HG02678 (cell line): ENCODE data around the gene ELF1.
A peak's percentile ranks its signal among the peaks of the same experiment; 100 is the strongest.
"Not testable (repeated sequence)": the region's sequence is repeated elsewhere in the genome, so short reads cannot be mapped to it uniquely, and the experiment has no call there.

Source experiments
- ATAC-seq: cut with Tn5 transposase; IDR thresholded peaks from one replicate; pipeline ENCODE4 v1.9.1; 2021; ENCODE audit warnings: mild to moderate bottlenecking, moderate library complexity; ENCODE audit not compliant: unreplicated experiment

The ELF1 gene

DNA sequence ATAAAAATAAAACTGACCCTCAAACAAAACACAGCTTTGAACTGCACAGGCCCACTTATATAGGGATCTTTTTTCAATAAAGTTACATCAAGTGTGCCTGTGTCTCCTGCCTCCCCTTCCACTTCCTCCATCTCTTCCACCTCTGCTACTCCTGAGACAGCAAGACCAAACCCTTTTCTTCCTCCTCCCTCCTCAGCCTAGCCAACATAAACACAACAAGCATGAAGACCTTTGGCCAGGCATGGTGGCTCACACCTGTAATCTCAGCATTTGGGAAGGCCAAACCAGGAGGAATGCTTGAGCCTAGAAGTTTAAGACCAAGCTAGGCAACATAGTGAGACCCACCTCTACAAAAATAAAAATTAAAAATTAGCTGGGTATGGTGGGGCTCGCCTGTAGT, 72.6 kb downstream of the ELF1 start:
- no peak for ATAC-seq

DNA sequence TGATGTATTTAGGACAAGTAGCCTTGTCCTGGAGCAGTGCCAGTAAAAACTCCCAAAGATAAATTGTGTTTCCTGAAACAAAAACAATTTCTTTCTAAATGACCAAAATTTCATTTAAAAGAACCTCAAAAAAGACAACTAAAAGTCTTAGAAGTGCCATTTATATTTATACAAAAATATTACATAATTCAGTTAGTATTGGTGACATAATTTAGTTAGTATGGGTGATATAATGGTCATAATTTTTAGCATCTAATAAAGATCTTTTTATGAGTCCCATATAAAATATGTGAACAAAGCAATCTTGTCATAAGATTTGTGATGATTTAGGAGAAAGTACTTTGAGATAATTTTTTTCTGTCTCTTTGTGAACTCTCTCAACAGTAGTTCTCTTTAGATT, 76.0 kb downstream of the ELF1 start:
- ATAC-seq, result no peak

- no peak for ATAC-seq
Measured at GRCh38 chr13:40941581-40941980, 77.5 kb downstream of the ELF1 start.

GRCh38 chr13:40940841-40941240, 78.3 kb downstream of the ELF1 start:
- no peak for ATAC-seq

DNA sequence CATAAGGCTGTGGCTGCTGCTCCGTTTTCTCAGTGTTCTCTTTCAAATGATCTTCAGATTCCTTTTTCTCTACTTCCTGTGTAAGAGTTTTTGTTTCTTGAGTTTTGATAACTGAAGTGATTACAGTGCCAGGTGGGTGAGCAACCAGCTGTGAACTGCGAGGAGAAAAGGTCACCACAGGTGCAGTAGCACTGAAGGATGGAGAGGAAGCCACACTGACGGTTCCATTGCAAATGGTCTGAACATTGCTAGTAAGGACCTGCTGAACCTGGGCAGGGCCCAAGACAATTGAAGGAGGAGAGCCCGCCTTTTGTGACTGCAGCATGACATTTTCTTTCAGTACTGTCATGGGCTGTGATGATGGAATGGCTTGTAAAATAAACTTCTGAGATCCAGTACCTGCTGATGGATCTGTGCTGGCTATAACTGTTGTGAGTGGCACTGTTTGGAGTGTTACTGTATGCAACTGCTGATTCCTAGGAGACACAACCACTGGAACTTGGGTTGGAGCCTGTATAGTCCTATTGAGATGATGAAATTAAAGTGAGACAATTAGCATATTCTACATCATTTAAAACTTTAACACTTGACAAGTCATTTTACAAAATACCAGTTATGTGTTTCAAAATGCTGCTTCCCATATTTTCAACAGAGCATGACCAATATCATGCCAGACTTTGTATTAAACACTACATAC, 85.5 kb downstream of the ELF1 start:
- ATAC-seq, result peak; percentile 82

- ATAC-seq, result no peak
Measured at GRCh38 chr13:40932252-40932651, 86.9 kb downstream of the ELF1 start.

DNA sequence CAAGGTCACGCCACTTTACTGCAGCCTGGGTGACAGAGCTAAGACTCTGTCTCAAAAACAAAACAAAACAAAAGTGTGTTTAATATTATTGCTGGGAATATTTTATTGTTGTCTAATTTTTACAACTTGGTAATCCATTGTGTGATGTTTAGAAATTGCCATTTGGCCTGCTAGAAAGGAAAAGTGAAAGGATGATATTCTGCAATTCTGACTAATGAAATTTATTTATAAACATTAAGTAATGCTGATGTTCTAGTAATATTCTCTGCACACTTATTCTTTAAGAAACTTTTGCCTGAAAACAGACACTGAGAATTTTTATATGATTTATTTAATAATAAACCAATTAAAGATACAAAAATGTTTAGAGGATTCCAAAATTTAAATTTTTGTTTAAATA, 87.4 kb downstream of the ELF1 start:
- ATAC-seq, result no peak

DNA sequence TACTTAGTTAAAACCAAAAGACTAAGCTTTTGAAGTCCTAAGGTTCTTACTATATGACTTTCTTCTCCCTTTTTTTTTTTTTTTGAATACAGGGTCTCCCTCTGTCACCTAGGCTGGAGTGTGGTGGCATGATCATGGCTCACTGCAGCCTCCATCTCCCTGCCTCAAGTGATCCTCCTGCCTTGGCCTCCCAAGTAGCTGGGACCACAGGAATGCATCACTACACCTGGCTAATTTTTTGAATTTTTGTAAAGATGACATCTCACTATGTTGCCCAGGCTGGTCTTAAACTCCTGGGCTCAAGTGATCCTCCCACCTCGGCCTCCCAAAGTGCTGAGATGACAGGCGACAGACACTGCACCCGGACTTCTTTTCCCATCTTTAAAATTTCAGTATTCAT, 89.2 kb downstream of the ELF1 start:
- ATAC-seq, result not testable (repeated sequence)

DNA sequence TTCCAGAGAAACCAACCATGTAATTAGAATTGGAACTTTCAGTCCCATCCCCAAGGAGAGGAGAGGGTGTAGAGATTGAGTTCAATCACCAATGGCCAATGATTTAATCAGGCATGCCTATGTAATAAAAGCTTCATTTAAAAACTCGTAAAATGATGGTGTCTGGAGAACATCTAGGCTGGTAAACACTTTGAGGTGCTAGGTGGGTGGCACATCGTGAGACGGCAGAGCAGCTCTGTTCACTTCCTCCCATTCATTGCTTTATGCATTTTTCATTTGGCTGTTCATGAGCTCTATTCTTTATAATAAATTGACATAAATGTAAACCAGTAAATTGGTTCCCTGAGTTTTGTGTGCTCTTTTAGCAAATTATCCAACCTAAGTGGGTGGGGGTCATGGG, 90.1 kb downstream of the ELF1 start:
- ATAC-seq, result no peak

DNA sequence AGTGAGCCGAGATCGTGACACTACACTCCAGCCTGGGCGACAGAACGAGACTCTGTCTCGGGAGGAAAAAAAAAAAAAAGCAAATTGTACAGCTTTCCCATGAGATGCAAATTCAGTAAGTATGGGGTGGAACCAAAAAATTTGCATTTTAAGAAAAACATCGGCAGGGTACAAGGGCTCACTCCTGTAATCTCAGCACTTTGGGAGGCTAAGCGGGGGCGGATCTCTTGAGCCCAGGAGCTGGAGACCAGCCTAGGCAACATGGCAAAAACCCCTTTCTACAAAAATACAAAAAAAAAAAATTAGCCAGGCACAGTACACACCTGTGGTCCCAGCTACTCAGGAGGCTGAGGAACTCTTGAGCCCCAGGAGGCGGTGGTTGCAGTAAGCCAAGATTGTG, 91.2 kb downstream of the ELF1 start:
- ATAC-seq, result no peak

DNA sequence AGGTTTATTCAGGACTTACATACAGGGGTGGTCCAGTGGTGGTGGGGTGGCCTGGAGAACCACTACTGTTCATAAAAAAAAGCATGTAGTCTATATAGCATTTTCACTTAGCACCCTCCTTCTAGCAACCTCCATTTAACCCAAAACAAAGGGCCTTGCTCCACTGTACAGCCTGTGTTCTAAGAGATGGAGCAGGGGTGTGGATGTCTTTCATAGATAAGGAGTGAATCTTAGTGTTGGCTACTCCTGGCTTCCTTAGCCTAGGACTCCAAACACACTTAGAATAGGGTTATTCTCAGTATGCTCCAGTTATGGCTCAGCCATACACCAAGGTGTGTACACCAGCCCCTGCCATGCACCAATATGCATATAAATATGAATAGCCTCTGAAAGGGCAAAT, 95.2 kb downstream of the ELF1 start:
- ATAC-seq, result no peak

GRCh38 chr13:40922437-40923040, 96.6 kb downstream of the ELF1 start:
- ATAC-seq, result no peak

GRCh38 chr13:40920826-40921225, 98.3 kb downstream of the ELF1 start:
- ATAC-seq, result no peak

- ATAC-seq, result not testable (repeated sequence)
Measured at GRCh38 chr13:40919901-40920300, 99.2 kb downstream of the ELF1 start.

- ATAC-seq, result no peak
Measured at GRCh38 chr13:40916207-40916998, 102.7 kb downstream of the ELF1 start.

GRCh38 chr13:40914863-40915262, 104.3 kb downstream of the ELF1 start:
- not testable (repeated sequence) for ATAC-seq

GRCh38 chr13:40911341-40911740, 107.8 kb downstream of the ELF1 start:
- ATAC-seq, result no peak

DNA sequence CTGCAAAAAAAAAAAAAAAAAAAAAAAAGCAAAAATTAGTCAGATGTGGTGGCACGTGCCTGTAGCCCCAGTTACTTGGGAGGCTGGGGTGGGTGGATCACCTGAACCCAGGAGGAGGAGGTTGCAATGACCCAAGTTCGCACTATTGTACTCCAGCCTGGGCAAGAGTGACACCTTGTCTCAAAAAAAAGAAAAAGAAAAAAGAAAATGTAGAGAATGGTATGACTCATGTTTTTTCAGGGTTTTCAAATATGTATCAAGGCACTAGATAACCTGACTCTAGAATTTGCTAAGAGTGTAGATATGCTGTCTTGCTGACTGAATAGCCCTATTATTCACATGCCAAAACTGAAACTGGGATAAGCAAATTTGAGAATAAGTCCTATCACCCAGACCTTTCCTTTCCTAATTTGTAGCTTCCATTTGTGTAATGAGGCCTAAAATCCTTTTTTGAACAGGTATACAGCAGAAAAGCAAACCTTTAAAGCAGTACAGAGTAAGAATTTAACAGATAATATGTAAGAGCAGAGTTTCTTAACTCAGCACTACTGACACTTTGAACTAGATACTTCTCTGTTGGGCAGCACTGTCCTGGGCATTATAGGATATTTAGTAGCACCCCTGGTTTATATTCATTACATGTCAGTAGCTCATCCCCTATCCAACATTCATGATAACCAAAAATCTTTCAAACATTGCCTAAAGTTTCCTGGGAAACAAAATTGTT, 108.6 kb downstream of the ELF1 start:
- ATAC-seq, result peak; percentile 69

DNA sequence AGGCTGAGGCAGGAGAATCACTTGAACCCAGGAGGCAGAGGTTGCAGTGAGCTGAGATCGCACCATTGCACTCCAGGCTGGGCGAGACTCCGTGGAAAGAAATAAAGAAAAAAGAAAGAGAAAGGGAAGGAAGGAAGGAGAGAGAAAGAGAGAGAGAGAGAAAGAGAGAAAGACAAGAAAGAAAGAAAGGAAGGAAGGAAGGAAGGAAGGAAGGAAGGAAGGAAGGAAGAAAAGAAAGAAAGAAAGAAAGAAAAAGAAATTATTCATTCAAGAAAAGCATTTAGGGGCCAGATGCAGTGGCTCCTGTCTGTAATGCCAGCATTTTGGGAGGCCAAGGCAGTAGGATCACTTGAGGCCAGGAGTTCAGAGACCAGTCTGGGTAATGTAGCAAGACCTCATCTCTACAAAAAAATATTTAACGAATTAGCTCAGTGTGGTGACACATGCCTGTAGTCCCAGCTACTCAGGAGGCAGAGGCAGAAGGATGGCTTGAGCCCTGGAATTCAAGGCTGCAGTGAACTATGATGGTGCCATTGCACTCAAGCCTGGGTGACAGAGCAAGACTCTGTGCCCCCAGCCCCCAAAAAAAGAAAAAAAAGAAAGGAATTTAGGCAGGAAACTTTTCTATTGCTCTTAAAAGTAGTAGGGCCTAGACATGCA, 109.4 kb downstream of the ELF1 start:
- not testable (repeated sequence) for ATAC-seq

GRCh38 chr13:40908546-40908945, 110.6 kb downstream of the ELF1 start:
- no peak for ATAC-seq

DNA sequence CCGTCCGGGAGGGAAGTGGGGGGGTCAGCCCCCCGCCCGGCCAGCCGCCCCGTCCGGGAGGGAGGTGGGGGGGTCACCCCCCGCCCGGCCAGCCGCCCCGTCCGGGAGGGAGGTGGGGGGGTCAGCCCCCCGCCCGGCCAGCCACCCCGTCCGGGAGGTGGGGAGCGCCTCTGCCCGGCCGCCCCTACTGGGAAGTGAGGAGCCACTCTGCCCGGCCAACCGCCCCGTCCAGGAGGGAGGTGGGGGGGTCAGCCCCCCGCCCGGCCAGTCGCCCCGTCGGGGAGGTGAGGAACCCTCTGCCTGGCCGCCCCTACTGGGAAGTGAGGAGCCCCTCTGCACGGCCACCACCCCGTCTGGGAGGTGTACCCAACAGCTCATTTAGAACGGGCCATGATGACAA, 118.1 kb downstream of the ELF1 start:
- not testable (repeated sequence) for ATAC-seq
